Melanocyte of skin (primary cell): Measurements from ENCODE around the gene CTSO. TPM values are rescaled to one million over a fixed set of nuclear protein-coding genes. Genes with fewer than 3 reads are reported as not detected.

Experiments
- total RNA-seq, 2 donors: library from RNA; depleted of rRNA; stranded (reverse); fragments of >200 nt; gene quantifications; 2 replicates each; pipeline ENCODE4 v1.2.3, GENCODE V29; 2012

The CTSO gene
- total RNA-seq: 10 to 100 TPM in 1 of 2 donors, 1 to 10 TPM in 1; 4.7 to 15.5 TPM

GRCh38 chr4:155953151-155954117, at the start of gene CTSO:
Gene CTSO, minus strand, starts transcription at chr4:155953866. Its CDS starts 19 bp downstream, at chr4:155953847.

GRCh38 chr4:155903453-155903852, 50.2 kb downstream of the CTSO start, which contains the start of gene TDO2:
Gene TDO2, plus strand, starts transcription at chr4:155903696. Its CDS starts 63 bp downstream, at chr4:155903759.

Other genes starting within 250 kb of the CTSO start
- gene GUCY1B1, start 194.8 kb downstream of the CTSO start, total RNA-seq: 1 to 10 TPM in 1 of 2 donors, under 1 TPM in 1; 0.33 to 1.7 TPM
- gene ASIC5, start 87.6 kb downstream of the CTSO start, total RNA-seq: not detected
- not detected for gene TDO2, start 50.2 kb downstream of the CTSO start, total RNA-seq